ENCODE data around the gene EPRS1. TPM values are rescaled to one million over a fixed set of nuclear protein-coding genes. Genes with fewer than 3 reads are reported as not detected.
A peak's percentile ranks its signal among the peaks of the same experiment; 100 is the strongest.

Gene EPRS1
- polyA plus RNA-seq, 3 donors: 9.3 to 27.6 (median 21.1) TPM

GRCh38 chr1:220044678-220045355 is 1.5 kb downstream of the EPRS1 start:
- Mint-ChIP-seq H3K36me3 (peaks cover 4 to 10% of the 10 kb centered on the region in 2 donors), H3K9me3 (no peaks in the 10 kb centered on the region), H3K4me3 (peak overlapping the region; percentile 92 to 97), H3K4me1 (peaks cover 27% of the 10 kb centered on the region), H3K27me3 (ENCODE audit: low read depth in 3 of 3) (no peaks in the 10 kb centered on the region), H3K27ac (peak overlapping the region in 2 of 7 donors; percentile 45 to 86)
- Histone ChIP-seq H3K27ac (ENCODE audit: low read depth in 1 of 2, low read length in 2 of 2) (no peak overlapping the region), H2AFZ (ENCODE audit: insufficient read depth, low read depth, low read length, poor library complexity, severe bottlenecking) (no peak overlapping the region), H4K20me1 (ENCODE audit: insufficient read depth, low read length) (no peaks in the 10 kb centered on the region), H3K27me3 (ENCODE audit: control insufficient read depth in 2 of 2, insufficient read depth in 2 of 2, low read length in 2 of 2) (no peaks in the 10 kb centered on the region), H3K4me3 (replicated peaks in 1 of 3; ENCODE audit: low read depth in 2 of 3, low read length in 3 of 3) (peak overlapping the region in 1 of 3 experiments; percentile 100), H3K9ac (ENCODE audit: insufficient read depth, low read length, poor library complexity, severe bottlenecking) (no peak overlapping the region), H3K9me3 (replicated peaks in 1 of 2; ENCODE audit: control insufficient read depth in 1 of 2, insufficient read depth in 1 of 2, low read length in 2 of 2) (no peaks in the 10 kb centered on the region), H3K4me2 (replicated peaks; ENCODE audit: extremely low read depth, low read length, poor library complexity, severe bottlenecking) (peak overlapping the region; percentile 84), H3K4me1 (ENCODE audit: control insufficient read depth in 1 of 2, insufficient read depth in 2 of 2, low read length in 2 of 2) (peaks cover 17 to 25% of the 10 kb centered on the region in 2 donors), H3K36me3 (replicated peaks in 1 of 2; ENCODE audit: control insufficient read depth in 1 of 2, insufficient read depth in 2 of 2, low read length in 2 of 2) (peaks cover 6 to 8% of the 10 kb centered on the region in 2 donors), H3K79me2 (ENCODE audit: insufficient read depth, low read length) (peaks cover 59% of the 10 kb centered on the region)
- WGBS (ENCODE audit: insufficient coverage): no CpG with 5 or more reads among the region's 4 CpGs
- intact Hi-C loops (cut with micrococcal nuclease): loop anchor here (5.0 kb wide), 1 partner anchor 47 kb away; the partner anchor contains the start of gene IARS2 (in 2 of the 2)
- no peak for TF ChIP-seq CTCF (IDR thresholded peaks at IDR 0.05)
- peak; percentile 1 to 46 (median 46) for DNase-seq

- Mint-ChIP-seq H3K4me1 (peaks cover 27% of the 10 kb centered on the region), H3K9me3 (no peaks in the 10 kb centered on the region), H3K27ac (no peak overlapping the region), H3K27me3 (ENCODE audit: low read depth in 3 of 3) (no peaks in the 10 kb centered on the region), H3K4me3 (no peak overlapping the region), H3K36me3 (peaks cover 12 to 22% of the 10 kb centered on the region in 2 donors)
- intact Hi-C loops (cut with micrococcal nuclease): no loop called here
- Histone ChIP-seq H3K9ac (ENCODE audit: insufficient read depth, low read length, poor library complexity, severe bottlenecking) (no peak overlapping the region), H3K4me2 (replicated peaks; ENCODE audit: extremely low read depth, low read length, poor library complexity, severe bottlenecking) (no peak overlapping the region), H3K27me3 (ENCODE audit: control insufficient read depth in 2 of 2, insufficient read depth in 2 of 2, low read length in 2 of 2) (no peaks in the 10 kb centered on the region), H2AFZ (ENCODE audit: insufficient read depth, low read depth, low read length, poor library complexity, severe bottlenecking) (no peak overlapping the region), H3K36me3 (replicated peaks in 1 of 2; ENCODE audit: control insufficient read depth in 1 of 2, insufficient read depth in 2 of 2, low read length in 2 of 2) (peaks cover 16 to 20% of the 10 kb centered on the region in 2 donors), H3K4me1 (ENCODE audit: control insufficient read depth in 1 of 2, insufficient read depth in 2 of 2, low read length in 2 of 2) (peaks cover 17 to 25% of the 10 kb centered on the region in 2 donors), H4K20me1 (ENCODE audit: insufficient read depth, low read length) (peaks cover 2% of the 10 kb centered on the region), H3K79me2 (ENCODE audit: insufficient read depth, low read length) (peaks cover 68% of the 10 kb centered on the region), H3K27ac (ENCODE audit: low read depth in 1 of 2, low read length in 2 of 2) (no peak overlapping the region), H3K4me3 (replicated peaks in 1 of 3; ENCODE audit: low read depth in 2 of 3, low read length in 3 of 3) (no peak overlapping the region), H3K9me3 (replicated peaks in 1 of 2; ENCODE audit: control insufficient read depth in 1 of 2, insufficient read depth in 1 of 2, low read length in 2 of 2) (no peaks in the 10 kb centered on the region)
- WGBS (ENCODE audit: insufficient coverage): 100% methylated on average over 1 of the region's 2 CpGs
- no peak for DNase-seq
- no peak for TF ChIP-seq CTCF (IDR thresholded peaks at IDR 0.05)
These were observed 2.7 kb downstream of the EPRS1 start for GRCh38 chr1:220043646-220044045.

Measured in CD14-positive monocyte (primary cell).